Prostate gland (tissue), 2 donors: ENCODE data around the gene EMP1.

Source experiments
- POLR2A ChIP-seq: fragments of 450-650 bp; IDR thresholded peaks from one replicate; pipeline ENCODE4 v1.6.1; 2016; ENCODE audit warnings: antibody characterized with exemption, mild to moderate bottlenecking
- POLR2AphosphoS5 ChIP-seq: sonication (generic); formaldehyde crosslinking; IDR thresholded peaks from one replicate; pipeline ENCODE4 v1.6.1; 2017; ENCODE audit warnings: antibody characterized with exemption
- TF ChIP-seq, protein P1 (sequence below), 4 experiments: fragments of 200-600 bp in 2 of 4; fragments of 450-650 bp in 2 of 4; sonication (generic) in 2 of 4; IDR thresholded peaks; 1 replicate in 3 of 4; 2 replicates in 1 of 4; pipeline ENCODE4 v1.5.1; 2016 to 2019; ENCODE audit warnings: antibody characterized with exemption in 4 of 4, mild to moderate bottlenecking in 2 of 4, moderate library complexity in 2 of 4

DNA sequence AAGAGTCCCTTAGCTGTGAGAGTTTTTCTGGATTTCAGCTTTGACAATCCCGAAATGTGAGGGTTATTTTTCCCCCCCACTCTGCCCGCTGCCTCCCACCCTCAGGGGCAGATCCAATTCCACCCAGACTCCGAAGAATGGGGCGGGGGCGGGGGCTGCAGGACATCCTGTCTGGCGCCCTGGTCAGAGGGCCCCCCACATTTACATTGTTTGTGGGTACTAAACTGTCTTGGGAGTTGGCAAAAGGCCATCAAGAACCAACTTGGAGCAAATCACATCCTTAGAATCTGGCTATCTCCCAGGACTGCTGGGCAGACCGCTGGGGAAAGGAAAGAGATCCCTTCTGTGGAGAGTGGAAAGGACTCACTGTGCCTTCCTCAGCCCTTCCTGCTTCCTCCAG, 2.4 kb downstream of the EMP1 start:
- TF ChIP-seq, protein P1, sequence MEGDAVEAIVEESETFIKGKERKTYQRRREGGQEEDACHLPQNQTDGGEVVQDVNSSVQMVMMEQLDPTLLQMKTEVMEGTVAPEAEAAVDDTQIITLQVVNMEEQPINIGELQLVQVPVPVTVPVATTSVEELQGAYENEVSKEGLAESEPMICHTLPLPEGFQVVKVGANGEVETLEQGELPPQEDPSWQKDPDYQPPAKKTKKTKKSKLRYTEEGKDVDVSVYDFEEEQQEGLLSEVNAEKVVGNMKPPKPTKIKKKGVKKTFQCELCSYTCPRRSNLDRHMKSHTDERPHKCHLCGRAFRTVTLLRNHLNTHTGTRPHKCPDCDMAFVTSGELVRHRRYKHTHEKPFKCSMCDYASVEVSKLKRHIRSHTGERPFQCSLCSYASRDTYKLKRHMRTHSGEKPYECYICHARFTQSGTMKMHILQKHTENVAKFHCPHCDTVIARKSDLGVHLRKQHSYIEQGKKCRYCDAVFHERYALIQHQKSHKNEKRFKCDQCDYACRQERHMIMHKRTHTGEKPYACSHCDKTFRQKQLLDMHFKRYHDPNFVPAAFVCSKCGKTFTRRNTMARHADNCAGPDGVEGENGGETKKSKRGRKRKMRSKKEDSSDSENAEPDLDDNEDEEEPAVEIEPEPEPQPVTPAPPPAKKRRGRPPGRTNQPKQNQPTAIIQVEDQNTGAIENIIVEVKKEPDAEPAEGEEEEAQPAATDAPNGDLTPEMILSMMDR (IDR thresholded peaks at IDR 0.05): no peak
- TF ChIP-seq POLR2A (no peak), POLR2AphosphoS5 (no peak)
